ENCODE results near the gene GYPA.
"Not testable (repeated sequence)": the region's sequence is repeated elsewhere in the genome, so short reads cannot be mapped to it uniquely, and the experiment has no call there.

The GYPA gene

GRCh38 chr4:144097776-144098175 lies 42.7 kb downstream of the GYPA start:
- not testable (repeated sequence) for H3K4me1 ChIP-seq (ENCODE audit: control insufficient read depth in 1 of 2, insufficient read depth in 2 of 2, low read length in 2 of 2)

GRCh38 chr4:144093995-144094394 lies 46.5 kb downstream of the GYPA start:
- H3K9ac ChIP-seq (ENCODE audit: low read depth in 1 of 2, low read length in 2 of 2); H3K36me3 ChIP-seq (ENCODE audit: control insufficient read depth in 1 of 2, insufficient read depth in 2 of 2, low read length in 2 of 2); H3K27ac ChIP-seq (ENCODE audit: low read depth, low read length); H3K9me3 ChIP-seq (ENCODE audit: control insufficient read depth in 1 of 2, low read length in 2 of 2); H3K27me3 ChIP-seq (ENCODE audit: control insufficient read depth in 1 of 2, insufficient read depth in 2 of 2, low read length in 2 of 2); H3K4me1 ChIP-seq (ENCODE audit: control insufficient read depth in 1 of 2, insufficient read depth in 2 of 2, low read length in 2 of 2); H3K4me3 ChIP-seq (ENCODE audit: low read depth in 1 of 2, low read length in 2 of 2): not testable (repeated sequence)

More at GRCh38 chr4:144097776-144098175, 42.7 kb downstream of the GYPA start:
- H3K9me3 ChIP-seq (ENCODE audit: control insufficient read depth in 1 of 2, low read length in 2 of 2); H3K36me3 ChIP-seq (ENCODE audit: control insufficient read depth in 1 of 2, insufficient read depth in 2 of 2, low read length in 2 of 2); H3K9ac ChIP-seq (ENCODE audit: low read depth in 1 of 2, low read length in 2 of 2); H3K27ac ChIP-seq (ENCODE audit: low read depth, low read length); H3K4me3 ChIP-seq (ENCODE audit: low read depth in 1 of 2, low read length in 2 of 2); H3K27me3 ChIP-seq (ENCODE audit: control insufficient read depth in 1 of 2, insufficient read depth in 2 of 2, low read length in 2 of 2): not testable (repeated sequence)

- H3K9ac ChIP-seq (ENCODE audit: low read depth in 1 of 2, low read length in 2 of 2); H3K4me1 ChIP-seq (ENCODE audit: control insufficient read depth in 1 of 2, insufficient read depth in 2 of 2, low read length in 2 of 2); H3K27me3 ChIP-seq (ENCODE audit: control insufficient read depth in 1 of 2, insufficient read depth in 2 of 2, low read length in 2 of 2); H3K36me3 ChIP-seq (ENCODE audit: control insufficient read depth in 1 of 2, insufficient read depth in 2 of 2, low read length in 2 of 2); H3K4me3 ChIP-seq (ENCODE audit: low read depth in 1 of 2, low read length in 2 of 2); H3K27ac ChIP-seq (ENCODE audit: low read depth, low read length); H3K9me3 ChIP-seq (ENCODE audit: control insufficient read depth in 1 of 2, low read length in 2 of 2): not testable (repeated sequence)
Measured at GRCh38 chr4:144091181-144091580, 49.3 kb downstream of the GYPA start.

GRCh38 chr4:144090744-144091143 lies 49.8 kb downstream of the GYPA start:
- H3K36me3 ChIP-seq (ENCODE audit: control insufficient read depth in 1 of 2, insufficient read depth in 2 of 2, low read length in 2 of 2): no peaks in the 10 kb centered on the region
- H3K4me3 ChIP-seq (ENCODE audit: low read depth in 1 of 2, low read length in 2 of 2): no peak overlapping the region
- H3K9me3 ChIP-seq (ENCODE audit: control insufficient read depth in 1 of 2, low read length in 2 of 2): no peaks in the 10 kb centered on the region
- no peaks in the 10 kb centered on the region for H3K4me1 ChIP-seq (ENCODE audit: control insufficient read depth in 1 of 2, insufficient read depth in 2 of 2, low read length in 2 of 2)
- H3K27ac ChIP-seq (ENCODE audit: low read depth, low read length): no peak overlapping the region
- H3K27me3 ChIP-seq (ENCODE audit: control insufficient read depth in 1 of 2, insufficient read depth in 2 of 2, low read length in 2 of 2): no peaks in the 10 kb centered on the region
- H3K9ac ChIP-seq (ENCODE audit: low read depth in 1 of 2, low read length in 2 of 2): no peak overlapping the region

- H3K4me1 ChIP-seq (ENCODE audit: control insufficient read depth in 1 of 2, insufficient read depth in 2 of 2, low read length in 2 of 2); H3K9me3 ChIP-seq (ENCODE audit: control insufficient read depth in 1 of 2, low read length in 2 of 2); H3K36me3 ChIP-seq (ENCODE audit: control insufficient read depth in 1 of 2, insufficient read depth in 2 of 2, low read length in 2 of 2); H3K4me3 ChIP-seq (ENCODE audit: low read depth in 1 of 2, low read length in 2 of 2); H3K27ac ChIP-seq (ENCODE audit: low read depth, low read length); H3K27me3 ChIP-seq (ENCODE audit: control insufficient read depth in 1 of 2, insufficient read depth in 2 of 2, low read length in 2 of 2); H3K9ac ChIP-seq (ENCODE audit: low read depth in 1 of 2, low read length in 2 of 2): not testable (repeated sequence)
Measured at GRCh38 chr4:144082053-144082452, 58.5 kb downstream of the GYPA start.

GRCh38 chr4:144080135-144080534 lies 60.4 kb downstream of the GYPA start:
- H3K27ac ChIP-seq (ENCODE audit: low read depth, low read length); H3K4me1 ChIP-seq (ENCODE audit: control insufficient read depth in 1 of 2, insufficient read depth in 2 of 2, low read length in 2 of 2); H3K9me3 ChIP-seq (ENCODE audit: control insufficient read depth in 1 of 2, low read length in 2 of 2); H3K27me3 ChIP-seq (ENCODE audit: control insufficient read depth in 1 of 2, insufficient read depth in 2 of 2, low read length in 2 of 2); H3K9ac ChIP-seq (ENCODE audit: low read depth in 1 of 2, low read length in 2 of 2); H3K4me3 ChIP-seq (ENCODE audit: low read depth in 1 of 2, low read length in 2 of 2); H3K36me3 ChIP-seq (ENCODE audit: control insufficient read depth in 1 of 2, insufficient read depth in 2 of 2, low read length in 2 of 2): not testable (repeated sequence)

- not testable (repeated sequence) for H3K36me3 ChIP-seq (ENCODE audit: control insufficient read depth in 1 of 2, insufficient read depth in 2 of 2, low read length in 2 of 2)
Measured at GRCh38 chr4:144078746-144079145, 61.8 kb downstream of the GYPA start.

GRCh38 chr4:144061556-144061955 lies 79.0 kb downstream of the GYPA start:
- H3K4me1 ChIP-seq (ENCODE audit: control insufficient read depth in 1 of 2, insufficient read depth in 2 of 2, low read length in 2 of 2); H3K9me3 ChIP-seq (ENCODE audit: control insufficient read depth in 1 of 2, low read length in 2 of 2); H3K27ac ChIP-seq (ENCODE audit: low read depth, low read length); H3K27me3 ChIP-seq (ENCODE audit: control insufficient read depth in 1 of 2, insufficient read depth in 2 of 2, low read length in 2 of 2); H3K36me3 ChIP-seq (ENCODE audit: control insufficient read depth in 1 of 2, insufficient read depth in 2 of 2, low read length in 2 of 2); H3K4me3 ChIP-seq (ENCODE audit: low read depth in 1 of 2, low read length in 2 of 2); H3K9ac ChIP-seq (ENCODE audit: low read depth in 1 of 2, low read length in 2 of 2): not testable (repeated sequence)

More at GRCh38 chr4:144078746-144079145, 61.8 kb downstream of the GYPA start:
- not testable (repeated sequence) for H3K9ac ChIP-seq (ENCODE audit: low read depth in 1 of 2, low read length in 2 of 2); H3K4me1 ChIP-seq (ENCODE audit: control insufficient read depth in 1 of 2, insufficient read depth in 2 of 2, low read length in 2 of 2); H3K27ac ChIP-seq (ENCODE audit: low read depth, low read length); H3K27me3 ChIP-seq (ENCODE audit: control insufficient read depth in 1 of 2, insufficient read depth in 2 of 2, low read length in 2 of 2); H3K4me3 ChIP-seq (ENCODE audit: low read depth in 1 of 2, low read length in 2 of 2); H3K9me3 ChIP-seq (ENCODE audit: control insufficient read depth in 1 of 2, low read length in 2 of 2)

GRCh38 chr4:144060234-144060859 lies 80.2 kb downstream of the GYPA start:
- not testable (repeated sequence) for H3K27me3 ChIP-seq (ENCODE audit: control insufficient read depth in 1 of 2, insufficient read depth in 2 of 2, low read length in 2 of 2); H3K9me3 ChIP-seq (ENCODE audit: control insufficient read depth in 1 of 2, low read length in 2 of 2); H3K27ac ChIP-seq (ENCODE audit: low read depth, low read length); H3K4me3 ChIP-seq (ENCODE audit: low read depth in 1 of 2, low read length in 2 of 2); H3K9ac ChIP-seq (ENCODE audit: low read depth in 1 of 2, low read length in 2 of 2); H3K4me1 ChIP-seq (ENCODE audit: control insufficient read depth in 1 of 2, insufficient read depth in 2 of 2, low read length in 2 of 2); H3K36me3 ChIP-seq (ENCODE audit: control insufficient read depth in 1 of 2, insufficient read depth in 2 of 2, low read length in 2 of 2)
